GM12878 (cell line): ENCODE measurements around the gene ZNF226. TPM values are rescaled to one million over a fixed set of nuclear protein-coding genes. Genes with fewer than 3 reads are reported as not detected.

Experiments used
- ATAC-seq: fragments of 200-7000 bp; cut with Tn5 transposase; 3 replicates; pipeline ENCODE4 v1.9.1; 2020; ENCODE audit warnings: mild to moderate bottlenecking, moderate library complexity
- BruUV-seq: library from RNA; stranded (reverse); fragments of 400-500 nt; replicated peaks from 2 replicates; lab custom pipeline; 2021; lab: Mats Ljungman, UMichigan
- CTCF ChIA-PET: fragments of 300-600 bp; sonication (Branson Sonifier 250); formaldehyde crosslinking; extraction: SDS; loops from one replicate; lab custom pipeline; 2021; ENCODE audit warnings: inconsistent platforms; lab: Yijun Ruan, JAX
- POLR2A ChIA-PET: fragments of 350-600 bp; formaldehyde crosslinking; extraction: SDS; loops from one replicate; lab custom pipeline; 2021; ENCODE audit warnings: inconsistent platforms; lab: Charles Lee
- RAD21 ChIA-PET: fragments of 300-600 bp; sonication (Branson Sonifier 250); formaldehyde crosslinking; loops from one replicate; lab custom pipeline; 2023; ENCODE audit warnings: antibody characterized with exemption; ENCODE audit not compliant: unreplicated experiment; lab: Charles Lee
- SMC1A ChIA-PET: fragments of 300-600 bp; sonication (Branson Sonifier 250); formaldehyde crosslinking; loops from one replicate; lab custom pipeline; 2023; ENCODE audit not compliant: unreplicated experiment, uncharacterized antibody; lab: Charles Lee
- DNase-seq: peaks from one replicate; pipeline ENCODE4 v3.0.0-alpha.2; 2011; ENCODE audit warnings: low read depth, low spot score
- FAIRE-seq: peaks from 3 replicates; lab custom pipeline; 2011; peaks lifted over from hg19 to GRCh38; lab: Jason Lieb, UNC
- H2AFZ ChIP-seq: 2 replicates; pipeline ENCODE4 v1.6.0; 2011; ENCODE audit warnings: low read depth, low read length, control low read depth; ENCODE audit not compliant: control insufficient read depth
- H3K27ac ChIP-seq: 2 replicates; pipeline ENCODE4 v1.5.1; 2011; ENCODE audit warnings: control low read depth; ENCODE audit not compliant: control insufficient read depth, insufficient read depth
- H3K27me3 ChIP-seq, 2 experiments: replicated peaks in 1 of 2; 2 replicates each; pipeline versions ENCODE4 v1.6.0 to v1.6.1; 2011; ENCODE audit warnings: low read length in 1 of 2; ENCODE audit not compliant: control insufficient read depth in 2 of 2, insufficient read depth in 2 of 2
- H3K36me3 ChIP-seq, 2 experiments: 2 replicates each; pipeline ENCODE4 v1.5.1; 2011; ENCODE audit warnings: low read length in 1 of 2; ENCODE audit not compliant: control insufficient read depth in 2 of 2, insufficient read depth in 2 of 2
- H3K4me1 ChIP-seq: 2 replicates; pipeline ENCODE4 v1.6.1; 2011; ENCODE audit warnings: mild to moderate bottlenecking, low read length, moderate library complexity, mixed read lengths; ENCODE audit not compliant: control insufficient read depth, insufficient read depth
- H3K4me2 ChIP-seq: 2 replicates; pipeline ENCODE4 v1.6.0; 2011; ENCODE audit warnings: control low read depth; ENCODE audit not compliant: control insufficient read depth, insufficient read depth
- H3K4me3 ChIP-seq: fragments of 200-600 bp; sonication (generic); 2 replicates; pipeline ENCODE4 v1.5.1; 2016
- H3K79me2 ChIP-seq: 2 replicates; pipeline ENCODE4 v1.6.0; 2011; ENCODE audit warnings: low read length; ENCODE audit not compliant: control insufficient read depth, insufficient read depth
- H3K9ac ChIP-seq: 2 replicates; pipeline ENCODE4 v1.8.0; 2011; ENCODE audit warnings: low read length, control low read depth, mixed read lengths; ENCODE audit not compliant: control insufficient read depth, insufficient read depth
- H3K9me3 ChIP-seq: replicated peaks from 3 replicates; pipeline ENCODE4 v1.5.1; 2011; ENCODE audit warnings: mild to moderate bottlenecking, low read length; ENCODE audit not compliant: control insufficient read depth, insufficient read depth
- H4K20me1 ChIP-seq: 2 replicates; pipeline ENCODE4 v1.6.0; 2011; ENCODE audit not compliant: control insufficient read depth, insufficient read depth
- ATF7 ChIP-seq: fragments of 450-650 bp; IDR thresholded peaks from 2 replicates; pipeline ENCODE4 v1.6.1; 2016; ENCODE audit warnings: low read depth, mild to moderate bottlenecking
- BACH1 ChIP-seq: fragments of 450-650 bp; IDR thresholded peaks from 2 replicates; pipeline ENCODE4 v1.6.1; 2017; ENCODE audit warnings: mild to moderate bottlenecking, borderline replicate concordance
- CBX3 ChIP-seq: fragments of 200-600 bp; sonication (generic); IDR thresholded peaks from 2 replicates; pipeline ENCODE4 v1.6.1; 2016; ENCODE audit warnings: low read depth, borderline replicate concordance
- CREM ChIP-seq: IDR thresholded peaks from 2 replicates; pipeline ENCODE4 v1.6.1; 2014; ENCODE audit warnings: antibody characterized with exemption, low read depth
- CTCF ChIP-seq, 3 experiments: IDR thresholded peaks in 2 of 3; conservative IDR thresholded peaks in 1 of 3; 2 replicates each; pipeline ENCODE4 v1.5.1; 2011; ENCODE audit warnings: low read depth in 3 of 3, low read length in 3 of 3, mild to moderate bottlenecking in 3 of 3, control low read depth in 2 of 3, moderate library complexity in 2 of 3, inconsistent platforms in 1 of 3, mixed read lengths in 1 of 3; ENCODE audit not compliant: control insufficient read depth in 2 of 3, insufficient read depth in 1 of 3; ENCODE audit errors: extremely low read depth in 1 of 3
- E4F1 ChIP-seq: fragments of 450-650 bp; IDR thresholded peaks from 2 replicates; pipeline ENCODE4 v1.6.1; 2018; ENCODE audit warnings: borderline replicate concordance, mild to moderate bottlenecking; ENCODE audit not compliant: partially characterized antibody
- ELK1 ChIP-seq: IDR thresholded peaks from 2 replicates; pipeline ENCODE4 v1.6.1; 2012; ENCODE audit warnings: low read depth, low read length, improper control_type of control experiment
- HCFC1 ChIP-seq: fragments of 150-350 bp; IDR thresholded peaks from 2 replicates; pipeline ENCODE4 v1.6.1; 2014; ENCODE audit warnings: low read length
- IKZF2 ChIP-seq, 2 experiments: fragments of 450-650 bp; IDR thresholded peaks; 2 replicates each; pipeline ENCODE4 v1.6.1; 2017; ENCODE audit warnings: mild to moderate bottlenecking in 2 of 2, moderate library complexity in 2 of 2
- MEF2A ChIP-seq: IDR thresholded peaks from 2 replicates; pipeline ENCODE4 v1.6.1; 2011; ENCODE audit warnings: low read depth, mild to moderate bottlenecking, low read length, moderate library complexity; ENCODE audit not compliant: insufficient read depth
- RB1 ChIP-seq: fragments of 450-650 bp; formaldehyde crosslinking; IDR thresholded peaks from 2 replicates; pipeline ENCODE4 v1.6.1; 2017; ENCODE audit warnings: mild to moderate bottlenecking, borderline replicate concordance
- RELB ChIP-seq: fragments of 450-650 bp; IDR thresholded peaks from 2 replicates; pipeline ENCODE4 v1.6.1; 2017; ENCODE audit warnings: low read depth, mild to moderate bottlenecking, moderate library complexity
- REST ChIP-seq: IDR thresholded peaks from 2 replicates; pipeline ENCODE4 v1.6.1; 2012; ENCODE audit warnings: mild to moderate bottlenecking, low read depth, low read length
- TAF1 ChIP-seq: IDR thresholded peaks from 2 replicates; pipeline ENCODE4 v1.6.1; 2011; ENCODE audit warnings: mild to moderate bottlenecking, low read depth, low read length, borderline replicate concordance
- WGBS: methylation state at CpG from one replicate; pipeline ENCODE4 v1.1.6; 2016; ENCODE audit warnings: low lambda C conversion rate; ENCODE audit not compliant: insufficient replicate concordance, insufficient coverage; ENCODE audit errors: missing lambda C conversion rate; 5-methylcytosine and 5-hydroxymethylcytosine counted together
- in situ Hi-C: fragments of 300-500 bp; cut with MboI; formaldehyde crosslinking; loops from 9 replicates; pipeline ENCODE4 v1.14.3; 2018; ENCODE audit warnings: mixed read lengths
- intact Hi-C: fragments of 100-400 bp; cut with micrococcal nuclease; formaldehyde crosslinking; loops from one replicate; pipeline ENCODE4 v1.14.2; 2022; ENCODE audit not compliant: unreplicated experiment
- polyA plus RNA-seq, 11 experiments: library from polyadenylated mRNA; depleted of rRNA in 4 of 11; unstranded in 6 of 11; stranded (reverse) in 5 of 11; fragments of >200 nt; fragmentation: Nextera tagmentation in 4 of 11; fragmentation: Illumina TruSeq in 1 of 11; extraction: Ambion mirVana in 4 of 11; extraction: Trizol in 1 of 11; gene quantifications; 1 replicate in 1 of 11; 2 replicates in 10 of 11; pipeline versions ENCODE4 v1.2.1 to v1.2.3, GENCODE V29; 2011 to 2016; ENCODE audit warnings: inconsistent platforms in 2 of 11, missing spikeins in 2 of 11, low read depth in 1 of 11
- total RNA-seq, 4 experiments: library from RNA; depleted of rRNA in 3 of 4; stranded (reverse); fragments of >200 nt in 3 of 4; fragmentation: Illumina TruSeq in 1 of 4; extraction: Trizol in 1 of 4; gene quantifications; 2 replicates each; pipeline versions ENCODE4 v1.2.1 to v1.2.3, GENCODE V29; 2013 to 2021

The ZNF226 gene
- total and polyA plus RNA-seq, 10 of the 15 experiments (the other 5 are each of a cell fraction or from before 2014, with no cell fraction given), result 13.7 to 35.3 (median 18.3) TPM

- SMC1A ChIA-PET, result no interaction called here
- TF ChIP-seq ATF7 (no peak), BACH1 (no peak), CREM (no peak), E4F1 (no peak), CTCF (IDR thresholded peaks at IDR 0.05 in 2 of 3, conservative IDR thresholded peaks at IDR 0.05 in 1 of 3; ENCODE audit: control insufficient read depth in 2 of 3, extremely low read depth in 1 of 3, insufficient read depth in 1 of 3, low read depth in 3 of 3, low read length in 3 of 3) (no peak), RELB (no peak), IKZF2 (IDR thresholded peaks at IDR 0.05) (no peak), MEF2A (no peak), REST (no peak), ELK1 (no peak), CBX3 (no peak), HCFC1 (no peak), RB1 (no peak), TAF1 (no peak)
Observed at GRCh38 chr19:44176590-44176989, 11.7 kb downstream of the ZNF226 start.

More at GRCh38 chr19:44176590-44176989, 11.7 kb downstream of the ZNF226 start:
- WGBS, result 100% methylated on average over 3 of the region's 3 CpGs
- ChIA-PET RAD21 (no interaction called here), POLR2A (no interaction called here), CTCF (interaction anchor here (1.0 kb wide), 1 partner anchor 12 kb away, joined by 3 read pairs; the partner anchor contains the start of gene ZNF226)
- H3K4me3 ChIP-seq, result no peak overlapping the region
- H4K20me1 ChIP-seq, result no peaks in the 10 kb centered on the region
- no peak overlapping the region for H3K4me2 ChIP-seq
- BruUV-seq, result no TSS peak
- no peak for DNase-seq
- no peak for FAIRE-seq
- peaks cover 22% of the 10 kb centered on the region for H3K9me3 ChIP-seq
- no peaks in the 10 kb centered on the region for H3K79me2 ChIP-seq
- peaks cover 7 to 39% of the 10 kb centered on the region in 2 experiments for H3K36me3 ChIP-seq
- H3K4me1 ChIP-seq, result no peaks in the 10 kb centered on the region
- ATAC-seq, result no peak
- no peak overlapping the region for H3K27ac ChIP-seq
- in situ Hi-C loops, result no loop called here
- no peak overlapping the region for H2AFZ ChIP-seq
- intact Hi-C loops, result no loop called here
- H3K27me3 ChIP-seq, result no peaks in the 10 kb centered on the region
- H3K9ac ChIP-seq, result no peak overlapping the region
